Measurements from ENCODE around the gene IL1A.

IL1A gene

DNA sequence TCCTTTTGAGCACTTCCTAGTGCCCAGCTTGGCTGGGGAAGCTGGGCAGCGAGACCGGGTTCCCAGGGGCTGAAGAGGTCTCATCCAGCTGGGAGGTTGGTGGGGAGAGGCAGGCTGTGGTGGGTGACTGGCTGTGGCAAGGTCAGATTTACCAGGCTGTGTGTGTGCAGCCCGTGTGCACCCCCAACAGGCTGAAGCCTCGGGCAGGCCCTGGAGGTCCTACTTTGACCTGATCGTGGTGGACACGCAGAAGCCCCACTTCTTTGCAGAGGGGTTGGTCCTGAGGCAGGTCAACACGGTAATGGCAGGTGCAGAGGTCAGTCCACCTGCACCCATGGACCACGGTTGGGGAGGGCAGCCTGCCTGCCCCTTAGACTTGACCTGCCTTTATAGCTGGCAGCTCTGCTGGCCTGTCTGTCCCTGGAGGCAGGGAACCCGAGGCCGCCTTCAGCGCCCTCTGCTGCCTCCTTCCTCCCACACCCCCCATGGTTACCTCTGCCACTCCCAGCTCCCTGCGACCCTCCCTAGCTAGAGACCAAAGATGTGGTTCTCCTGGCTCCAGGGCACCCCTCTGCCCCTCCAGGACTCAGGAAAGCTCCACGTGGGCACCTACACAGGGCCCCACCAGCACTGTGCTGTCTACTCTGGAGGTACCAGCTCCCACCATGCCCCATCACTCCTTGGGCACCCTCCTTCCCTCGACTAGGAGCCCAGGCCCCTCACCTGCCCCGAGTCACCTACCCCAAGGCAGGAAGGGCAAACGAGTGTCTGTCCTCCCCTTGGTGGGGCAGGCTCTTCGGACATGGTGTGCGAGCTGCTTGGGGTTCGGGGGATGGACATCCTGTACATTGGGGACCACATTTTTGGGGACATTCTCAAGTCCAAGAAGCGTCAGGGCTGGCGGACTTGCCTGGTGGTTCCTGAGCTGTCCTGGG, 59.4 kb downstream of the IL1A start:
- DNase-seq: no peak

DNA sequence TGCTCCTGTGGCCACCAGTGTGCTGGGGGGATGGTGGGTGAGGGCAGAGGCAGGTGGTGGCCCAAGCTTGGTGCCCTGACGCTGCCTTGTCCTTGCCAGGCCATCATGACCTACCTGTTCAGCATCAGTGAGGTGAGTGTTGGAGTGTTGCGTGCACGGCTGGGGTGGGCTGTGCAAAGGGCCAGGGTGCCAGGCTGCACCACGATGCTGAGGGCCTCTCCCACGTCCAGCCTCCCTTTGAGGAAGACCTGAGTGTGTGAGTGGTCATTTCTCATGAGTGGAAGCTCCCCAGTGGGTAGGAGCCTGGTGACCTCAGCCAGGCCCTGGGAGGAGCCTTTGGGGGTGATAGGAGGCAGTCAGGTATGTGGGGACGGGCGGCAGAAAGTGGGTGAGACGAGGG, 60.3 kb downstream of the IL1A start:
- no peak for DNase-seq
